AG08396 (cell line): Measurements from ENCODE around the gene NME5.
"Not testable (repeated sequence)": the region's sequence is repeated elsewhere in the genome, so short reads cannot be mapped to it uniquely, and the experiment has no call there.

ENCODE experiments used
- DNase-seq: peaks from one replicate; pipeline ENCODE4 v3.0.0; 2012; ENCODE audit warnings: low spot score, mixed read lengths

Gene NME5

GRCh38 chr5:138077064-138077696 is 62.0 kb downstream of the NME5 start:
- DNase-seq: peak; percentile 82

GRCh38 chr5:138070026-138070425 is 69.2 kb downstream of the NME5 start:
- not testable (repeated sequence) for DNase-seq

GRCh38 chr5:138068742-138069600 is 70.3 kb downstream of the NME5 start:
- DNase-seq: peak; percentile 82

GRCh38 chr5:138067945-138068344 is 71.3 kb downstream of the NME5 start:
- no peak for DNase-seq
